Suprapubic skin (tissue), 4 donors: Measurements from ENCODE around the gene POLE3. TPM values are rescaled to one million over a fixed set of nuclear protein-coding genes. Genes with fewer than 3 reads are reported as not detected.

ENCODE experiments used
- DNase-seq, 2 donors: peaks; one replicate each; pipeline ENCODE4 v3.0.0-alpha.2; 2019; ENCODE audit warnings: low spot score in 2 of 2
- H3K27ac ChIP-seq: fragments of 200-600 bp; sonication (generic); one replicate; pipeline ENCODE4 v1.5.1; 2019
- H3K27me3 ChIP-seq: fragments of 200-600 bp; sonication (generic); one replicate; pipeline ENCODE4 v1.5.1; 2019
- H3K36me3 ChIP-seq: fragments of 200-600 bp; sonication (generic); one replicate; pipeline ENCODE4 v1.5.1; 2019
- H3K4me1 ChIP-seq: fragments of 200-600 bp; sonication (generic); one replicate; pipeline ENCODE4 v1.5.1; 2019
- H3K4me3 ChIP-seq: fragments of 200-600 bp; sonication (generic); one replicate; pipeline ENCODE4 v1.5.1; 2019; ENCODE audit warnings: mild to moderate bottlenecking
- H3K9me3 ChIP-seq: fragments of 200-600 bp; sonication (generic); one replicate; pipeline ENCODE4 v1.5.1; 2019
- CTCF ChIP-seq, 2 donors: fragments of 200-600 bp in 1 of 2; fragments of 450-650 bp in 1 of 2; sonication (generic) in 1 of 2; IDR thresholded peaks; one replicate each; pipeline ENCODE4 v1.5.1; 2016 to 2019; ENCODE audit warnings: antibody characterized with exemption in 2 of 2, mild to moderate bottlenecking in 1 of 2, moderate library complexity in 1 of 2
- EP300 ChIP-seq: sonication (generic); formaldehyde crosslinking; IDR thresholded peaks from one replicate; pipeline ENCODE4 v1.6.1; 2017; ENCODE audit warnings: antibody characterized with exemption
- POLR2A ChIP-seq, 2 donors: fragments of 450-650 bp; IDR thresholded peaks; one replicate each; pipeline ENCODE4 v1.6.1; 2017; ENCODE audit warnings: antibody characterized with exemption in 2 of 2, mild to moderate bottlenecking in 2 of 2, moderate library complexity in 2 of 2
- POLR2AphosphoS5 ChIP-seq, 3 donors: sonication (generic); formaldehyde crosslinking; IDR thresholded peaks; one replicate each; pipeline ENCODE4 v1.6.1; 2017; ENCODE audit warnings: antibody characterized with exemption in 3 of 3
- WGBS: methylation state at CpG from one replicate; pipeline ENCODE4 v1.1.5; 2018; 5-methylcytosine and 5-hydroxymethylcytosine counted together
- total RNA-seq, 4 donors: library from RNA; depleted of rRNA; stranded (reverse); fragments of >200 nt; gene quantifications; one replicate each; pipeline ENCODE4 v1.1.0, GENCODE V29; 2016

Gene POLE3
- 10 to 100 TPM; 32.6 to 52.6 (median 36.6) TPM for total RNA-seq

- no peaks in the 10 kb centered on the region for H3K27me3 ChIP-seq
- TF ChIP-seq POLR2AphosphoS5 (IDR thresholded peaks at IDR 0.05) (peak; percentile 4 to 92 (median 78)), CTCF (IDR thresholded peaks at IDR 0.05) (no peak), POLR2A (IDR thresholded peaks at IDR 0.05) (peak; percentile 29 to 51), EP300 (no peak)
- H3K36me3 ChIP-seq = peaks cover 17% of the 10 kb centered on the region
- peaks cover 29% of the 10 kb centered on the region for H3K4me1 ChIP-seq
- peak within 1 kb of the TSS; percentile 73 for H3K4me3 ChIP-seq
- DNase-seq = peak; percentile 96
- H3K27ac ChIP-seq = peak within 1 kb of the TSS; percentile 95
- under 1% methylated on average over 53 of the region's 61 CpGs for WGBS
- no peaks in the 10 kb centered on the region for H3K9me3 ChIP-seq
Observed at GRCh38 chr9:113410207-113410864, at the start of gene POLE3, which contains the start of gene C9orf43. POLE3 (minus strand) TSS chr9:113410675; CDS start chr9:113410293, 382 bp downstream. C9orf43 (plus strand) TSS chr9:113410747; CDS start chr9:113413494, 2,747 bp downstream.

- Histone ChIP-seq H3K4me1 (peaks cover 14% of the 10 kb centered on the region), H3K27ac (peak overlapping the region; percentile 55), H3K27me3 (no peaks in the 10 kb centered on the region), H3K4me3 (no peak overlapping the region), H3K9me3 (no peaks in the 10 kb centered on the region), H3K36me3 (no peaks in the 10 kb centered on the region)
- no peak for DNase-seq
- 93% methylated on average over 2 of the region's 2 CpGs for WGBS
- TF ChIP-seq CTCF (IDR thresholded peaks at IDR 0.05) = no peak
- TF ChIP-seq POLR2AphosphoS5 (IDR thresholded peaks at IDR 0.05) = no peak
- TF ChIP-seq EP300 = no peak
- TF ChIP-seq POLR2A (IDR thresholded peaks at IDR 0.05) = no peak
Observed at GRCh38 chr9:113456235-113456634, 45.8 kb upstream of the POLE3 start.

GRCh38 chr9:113454914-113455761 is 44.7 kb upstream of the POLE3 start:
- Histone ChIP-seq H3K4me3 (no peak overlapping the region), H3K27me3 (no peaks in the 10 kb centered on the region), H3K36me3 (no peaks in the 10 kb centered on the region), H3K27ac (peak overlapping the region; percentile 55), H3K4me1 (peaks cover 14% of the 10 kb centered on the region), H3K9me3 (no peaks in the 10 kb centered on the region)
- TF ChIP-seq CTCF (IDR thresholded peaks at IDR 0.05) (no peak), POLR2A (IDR thresholded peaks at IDR 0.05) (no peak), POLR2AphosphoS5 (IDR thresholded peaks at IDR 0.05) (no peak), EP300 (no peak)
- 32% methylated on average over 5 of the region's 5 CpGs for WGBS
- DNase-seq = no peak

- no peak for TF ChIP-seq EP300
- TF ChIP-seq POLR2A (IDR thresholded peaks at IDR 0.05) = no peak
- no peak for TF ChIP-seq CTCF (IDR thresholded peaks at IDR 0.05)
- no peak for TF ChIP-seq POLR2AphosphoS5 (IDR thresholded peaks at IDR 0.05)
- Histone ChIP-seq H3K9me3 (no peaks in the 10 kb centered on the region), H3K4me1 (peaks cover 14% of the 10 kb centered on the region), H3K27ac (no peak overlapping the region), H3K4me3 (no peak overlapping the region), H3K36me3 (no peaks in the 10 kb centered on the region), H3K27me3 (no peaks in the 10 kb centered on the region)
- WGBS = 78% methylated on average over 4 of the region's 4 CpGs
- DNase-seq = no peak
Observed at GRCh38 chr9:113452113-113452605, 41.7 kb upstream of the POLE3 start.

- Histone ChIP-seq H3K4me3 (no peak overlapping the region), H3K9me3 (no peaks in the 10 kb centered on the region), H3K4me1 (no peaks in the 10 kb centered on the region), H3K27me3 (no peaks in the 10 kb centered on the region), H3K27ac (no peak overlapping the region), H3K36me3 (no peaks in the 10 kb centered on the region)
- WGBS = 62% methylated on average over 2 of the region's 2 CpGs
- TF ChIP-seq POLR2AphosphoS5 (IDR thresholded peaks at IDR 0.05) = no peak
- no peak for TF ChIP-seq EP300
- no peak for TF ChIP-seq POLR2A (IDR thresholded peaks at IDR 0.05)
- DNase-seq = no peak
Observed at GRCh38 chr9:113449376-113449775, 38.9 kb upstream of the POLE3 start.
